Effector CD8-positive, alpha-beta T cell (primary cell): ENCODE measurements around the gene PDCD7.
"Not testable (repeated sequence)": the region's sequence is repeated elsewhere in the genome, so short reads cannot be mapped to it uniquely, and the experiment has no call there.

Experiments
- DNase-seq: peaks from one replicate; lab custom pipeline; 2025; lab: John Stamatoyannopoulos, UW

The PDCD7 gene

DNA sequence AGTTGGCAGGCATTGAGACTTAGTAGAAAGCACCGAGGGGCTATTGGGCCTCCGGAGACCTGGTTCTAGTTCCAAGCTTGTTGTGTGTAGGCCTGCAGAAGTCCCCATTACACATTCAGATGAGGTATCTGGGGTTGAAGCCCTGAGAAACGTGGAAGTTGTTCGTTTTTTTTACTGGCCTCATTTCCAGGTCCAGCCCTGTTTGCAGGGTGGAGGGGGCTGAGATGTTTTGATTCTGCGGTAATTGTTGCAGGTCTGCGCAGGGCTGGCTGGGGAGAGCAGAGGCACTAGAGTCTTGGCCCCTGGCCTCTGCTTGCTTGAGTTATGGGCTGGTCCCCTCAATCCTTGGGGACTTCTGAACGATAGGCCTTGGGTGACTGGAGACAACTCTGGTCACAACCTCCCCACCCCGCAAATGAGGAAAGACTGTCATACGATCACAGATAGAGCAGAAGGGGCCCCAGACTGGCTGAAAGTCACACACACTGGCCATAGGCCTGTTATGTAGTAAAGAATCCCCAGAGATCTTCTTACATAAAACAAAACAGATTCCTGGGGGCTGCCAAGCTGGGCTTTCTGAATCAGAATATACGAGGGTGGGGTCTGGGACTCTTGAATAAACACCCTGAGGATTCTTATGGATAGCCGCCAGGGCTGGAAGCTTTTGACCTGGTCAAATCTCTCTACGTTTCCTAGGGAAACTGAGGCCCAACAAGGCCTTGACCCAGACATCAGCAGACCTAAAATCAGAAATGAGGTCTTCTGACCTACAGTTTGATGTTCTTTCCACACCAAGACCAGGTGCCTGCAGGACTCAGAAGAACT, 41.5 kb downstream of the PDCD7 start:
- no peak for DNase-seq

DNA sequence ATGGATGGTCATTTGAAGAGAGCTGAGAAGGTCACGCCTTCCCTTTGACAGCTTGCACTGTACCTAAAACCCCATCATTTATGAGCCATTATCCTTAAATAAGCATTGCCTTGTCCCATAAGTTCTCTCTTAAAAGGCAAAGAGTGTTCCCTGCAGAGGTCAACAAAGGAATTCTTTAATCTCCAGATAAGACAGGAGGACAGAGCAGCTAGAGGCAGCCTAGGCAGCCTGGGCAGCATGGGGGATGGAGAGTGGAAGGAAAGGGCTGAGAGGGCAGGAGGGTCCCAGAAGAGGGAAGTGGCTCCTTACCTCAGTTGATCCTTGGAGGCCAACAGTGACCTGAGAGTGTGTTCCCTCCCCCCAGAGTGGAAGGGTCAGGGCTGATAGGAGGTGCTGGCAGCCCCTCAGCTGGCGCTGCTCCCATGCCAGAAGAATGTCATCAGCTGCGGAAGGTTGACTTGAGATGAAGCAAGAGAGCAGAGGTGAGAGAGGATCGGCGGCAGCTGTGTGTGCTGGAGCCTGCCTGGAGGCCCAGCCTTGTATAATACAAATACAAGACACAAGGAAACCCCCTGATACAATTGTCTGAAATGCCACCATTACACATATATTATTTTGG, 44.3 kb downstream of the PDCD7 start:
- no peak for DNase-seq

DNA sequence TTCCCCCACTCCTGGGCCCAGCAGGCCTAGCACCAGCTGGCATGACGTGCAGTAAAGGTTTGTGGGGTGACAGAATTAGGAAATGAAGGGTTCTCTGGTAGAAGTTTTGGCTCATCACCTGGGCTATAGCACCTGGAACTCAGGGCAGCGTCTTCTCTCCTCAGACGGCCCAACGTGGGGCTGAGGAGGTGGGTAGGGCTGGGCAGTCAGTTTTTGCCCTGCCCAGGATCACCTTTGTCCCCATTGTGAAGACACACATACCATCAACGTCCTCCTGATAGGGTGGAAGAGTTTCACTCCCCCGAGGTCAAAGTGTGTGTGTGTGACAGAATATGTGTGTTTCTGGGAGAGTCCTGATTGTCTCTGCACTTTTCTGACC, 45.0 kb downstream of the PDCD7 start:
- DNase-seq = no peak

DNA sequence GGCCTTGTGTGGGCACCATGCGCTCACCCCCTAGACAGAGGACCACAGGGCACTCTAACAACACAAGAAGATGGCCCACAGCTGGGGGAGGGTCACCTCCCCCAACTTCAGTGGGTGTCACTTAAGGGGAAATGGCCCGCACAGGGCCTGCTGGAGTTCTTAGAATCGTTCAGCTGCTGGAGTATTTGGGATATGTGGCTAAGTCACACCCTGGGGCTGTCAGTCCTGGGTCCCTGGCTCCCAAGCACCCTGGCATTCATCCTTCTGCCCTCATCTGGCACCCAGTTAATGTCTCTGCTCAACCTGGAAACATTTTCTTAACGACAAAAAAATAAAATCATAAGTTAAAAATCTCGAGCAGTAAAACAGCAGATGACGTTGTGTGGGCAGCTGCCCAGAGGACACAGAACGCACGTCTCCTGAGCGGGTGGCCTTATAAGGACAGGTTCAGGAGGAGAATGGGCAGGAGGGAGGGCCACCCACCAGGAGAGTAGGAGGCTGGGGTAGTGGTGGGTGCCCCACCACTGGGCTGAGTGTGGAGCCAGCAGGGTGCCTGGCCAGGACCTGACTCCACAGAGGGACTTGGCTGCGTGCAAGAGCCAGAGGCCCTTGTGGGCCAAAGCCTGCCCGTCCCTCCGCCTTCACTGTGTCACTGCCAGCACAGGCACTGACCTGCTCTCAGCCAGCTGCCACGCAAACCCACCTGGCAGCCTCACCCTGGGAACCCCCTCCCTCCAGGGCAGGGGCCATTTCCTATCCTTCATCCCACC, 45.5 kb downstream of the PDCD7 start:
- no peak for DNase-seq

DNA sequence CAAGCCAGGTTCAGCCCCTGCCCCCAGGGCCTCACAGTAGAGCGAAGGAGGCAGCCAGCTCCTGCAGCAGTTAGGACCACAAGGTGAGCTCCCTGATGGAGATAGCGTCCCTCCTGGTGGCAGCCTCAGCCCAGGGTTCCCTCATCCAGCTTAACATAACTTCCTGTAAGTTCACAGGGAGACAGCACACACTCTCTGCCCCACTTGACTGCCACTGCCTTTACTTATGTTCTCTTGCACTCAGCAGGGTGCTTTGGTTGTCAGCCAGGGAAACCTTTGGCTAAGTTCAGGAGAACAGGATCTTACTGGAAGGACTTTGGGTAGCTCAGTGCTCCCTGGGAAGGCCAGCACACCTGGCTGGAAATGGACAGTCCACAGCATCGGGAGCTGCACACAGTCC, 46.2 kb downstream of the PDCD7 start:
- DNase-seq = no peak

DNA sequence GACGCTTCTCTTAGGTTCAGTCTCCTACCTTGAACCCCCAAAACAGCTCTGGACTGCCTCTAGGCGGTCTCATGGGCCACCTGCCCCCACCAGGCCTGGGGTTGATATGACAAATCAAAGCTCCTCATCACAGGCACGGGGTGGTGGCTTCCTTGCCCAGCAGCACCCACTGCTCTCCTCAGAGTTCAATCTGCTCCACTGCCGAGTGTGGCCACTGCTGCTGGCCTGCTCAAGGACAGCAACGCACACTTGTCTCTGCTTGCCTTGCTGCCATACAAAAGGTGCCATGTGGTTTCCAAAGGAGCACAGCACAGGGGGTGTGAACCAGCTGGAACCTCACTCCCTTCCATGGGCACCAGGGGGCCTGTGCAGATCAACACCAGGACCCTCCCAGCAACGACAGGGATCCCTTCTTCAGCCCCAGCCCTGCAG, 46.9 kb downstream of the PDCD7 start:
- DNase-seq = no peak

DNA sequence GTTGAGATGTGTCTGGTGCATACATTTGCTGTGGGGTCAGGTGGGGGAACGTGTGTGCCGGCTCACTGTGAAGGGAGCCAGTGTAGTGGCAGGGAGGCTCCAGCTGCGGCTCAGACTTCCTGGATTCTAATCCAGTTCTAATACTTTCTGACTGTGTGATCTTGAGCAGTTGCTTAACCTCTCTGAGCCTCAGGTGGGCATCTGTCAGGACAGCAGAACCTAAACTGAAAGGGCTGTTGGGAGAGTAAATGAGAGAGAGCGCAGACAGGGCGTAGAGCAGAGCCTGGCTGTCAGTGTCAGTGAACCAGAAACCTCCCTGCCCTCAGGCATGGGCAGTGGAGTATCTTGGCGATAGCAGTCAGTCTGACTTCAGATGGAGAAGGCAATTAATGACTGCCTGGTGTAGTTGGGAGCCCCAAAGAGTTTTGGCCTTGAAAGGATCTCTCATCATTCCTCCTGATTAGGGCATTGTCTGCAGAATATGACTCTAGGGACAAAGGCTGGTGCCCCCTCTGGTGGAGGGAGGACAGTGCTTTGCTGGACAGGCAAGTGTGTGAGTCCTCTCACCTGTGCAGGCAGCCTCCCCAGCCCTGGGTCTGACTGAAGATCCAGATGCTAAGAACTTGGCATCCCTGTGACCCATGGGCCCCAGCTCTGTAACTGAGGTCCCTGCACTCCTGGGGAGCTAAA, 47.5 kb downstream of the PDCD7 start:
- DNase-seq = no peak

DNA sequence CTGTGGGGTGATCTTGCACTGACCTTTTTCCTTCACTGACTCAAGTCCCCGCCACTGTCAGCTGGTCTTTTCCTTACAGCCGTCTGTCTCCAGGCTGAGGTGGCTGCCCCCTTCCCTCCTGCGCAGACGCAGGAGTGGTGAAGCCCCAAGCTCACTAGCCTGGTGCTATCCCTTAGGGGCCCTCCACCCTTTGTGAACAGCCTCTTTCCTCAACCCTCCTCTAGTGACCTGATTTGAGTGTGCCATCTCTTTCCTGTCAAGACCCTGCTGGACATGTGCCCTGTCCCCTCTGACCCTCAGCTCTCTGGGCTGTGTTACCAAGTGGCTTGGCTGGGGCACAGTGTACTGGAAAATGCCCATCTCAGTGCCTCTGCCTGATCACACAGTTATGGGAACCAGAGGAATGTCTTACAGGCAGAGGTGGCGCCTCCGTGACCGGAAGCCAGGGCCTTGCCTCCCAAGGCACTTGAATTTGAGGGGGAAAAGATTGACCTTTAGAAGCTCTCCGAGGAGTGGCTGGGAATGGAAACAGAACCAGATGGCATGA, 48.3 kb downstream of the PDCD7 start:
- no peak for DNase-seq

DNA sequence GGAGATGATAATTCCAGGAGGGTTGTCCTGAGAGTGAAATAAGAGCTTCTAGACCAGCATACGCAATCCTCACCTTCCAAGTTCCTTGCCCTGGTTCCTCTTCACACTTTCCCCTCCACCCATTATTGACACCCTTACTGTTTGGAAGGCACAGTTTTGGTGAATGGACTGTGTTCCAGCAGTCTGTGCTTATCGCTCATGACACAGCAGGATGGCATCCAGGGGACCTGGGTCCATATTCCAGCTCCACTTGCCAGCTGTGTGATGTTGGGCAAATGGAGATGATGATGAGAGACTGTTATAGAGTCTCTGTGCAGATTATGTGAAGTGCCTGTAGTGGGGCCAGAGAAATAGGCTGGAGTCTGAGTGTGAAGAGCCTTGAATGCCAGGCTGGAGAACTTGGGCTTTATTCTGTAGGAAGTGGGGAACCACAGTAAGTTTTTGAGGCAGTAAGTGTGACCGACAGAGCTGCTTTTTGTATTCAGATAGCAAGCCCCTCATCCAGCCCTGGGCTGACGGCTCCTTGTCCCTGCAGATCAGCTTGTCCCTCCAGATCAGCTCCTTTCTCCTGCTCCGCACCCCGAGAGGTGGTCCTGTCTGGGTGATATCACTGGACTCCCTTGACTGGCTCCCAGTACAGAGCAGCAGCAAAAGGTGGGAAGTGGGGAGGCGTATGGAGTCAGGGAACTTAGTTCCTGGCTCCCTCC, 49.0 kb downstream of the PDCD7 start:
- DNase-seq = no peak

DNA sequence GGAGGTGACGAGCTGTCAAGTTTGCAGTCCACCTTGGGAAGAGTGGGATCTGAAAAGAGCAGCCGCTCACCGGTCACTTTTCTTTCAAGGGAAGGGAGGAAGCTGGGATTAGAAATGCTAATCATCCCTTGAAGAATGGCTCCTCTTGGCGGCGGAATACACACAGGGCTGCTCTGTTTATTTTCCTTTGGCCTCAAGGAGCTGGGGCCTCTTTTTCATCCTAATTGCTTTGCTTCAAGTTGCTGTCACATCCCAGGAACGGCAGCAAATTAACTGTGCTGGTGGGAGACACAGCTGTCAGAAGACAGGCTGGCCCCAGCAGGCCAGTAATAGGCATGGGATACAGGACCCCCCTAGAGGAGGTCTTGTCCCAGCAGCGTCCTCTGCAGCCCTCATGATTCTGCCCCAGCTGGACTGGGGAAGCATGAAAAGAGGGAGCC, 50.3 kb downstream of the PDCD7 start:
- DNase-seq = no peak

DNA sequence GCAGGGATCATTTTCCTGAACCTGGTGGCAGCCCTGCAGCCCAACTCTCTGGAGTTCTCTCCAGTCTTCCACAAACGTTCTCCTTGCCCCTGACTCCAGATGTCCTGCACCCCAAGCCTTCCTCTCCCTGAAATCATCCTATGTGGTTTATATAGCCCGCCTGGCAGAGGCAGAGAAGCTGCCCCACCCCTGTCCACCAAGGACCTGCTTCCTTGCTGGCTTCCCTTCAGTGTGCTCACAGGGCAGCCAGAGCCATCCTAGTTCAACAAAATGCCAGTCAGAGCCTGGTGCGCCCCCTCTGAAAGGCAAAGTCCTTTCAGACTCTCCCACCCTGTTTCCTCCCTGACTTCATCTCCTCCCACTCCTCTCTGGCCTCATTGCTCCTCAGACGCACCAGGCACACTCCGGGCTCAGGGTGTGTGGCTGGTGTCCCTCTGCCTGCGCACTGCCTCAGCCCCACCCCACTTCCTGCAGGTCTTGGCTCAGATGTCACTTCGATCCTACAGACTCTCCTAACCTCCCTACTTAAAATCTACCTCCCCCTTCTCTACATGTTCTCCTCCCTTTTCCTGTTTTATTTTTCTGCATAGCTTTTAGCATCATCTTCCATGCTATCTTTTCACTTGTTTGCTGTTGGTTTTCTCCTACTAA, 51.2 kb downstream of the PDCD7 start:
- DNase-seq = no peak

DNA sequence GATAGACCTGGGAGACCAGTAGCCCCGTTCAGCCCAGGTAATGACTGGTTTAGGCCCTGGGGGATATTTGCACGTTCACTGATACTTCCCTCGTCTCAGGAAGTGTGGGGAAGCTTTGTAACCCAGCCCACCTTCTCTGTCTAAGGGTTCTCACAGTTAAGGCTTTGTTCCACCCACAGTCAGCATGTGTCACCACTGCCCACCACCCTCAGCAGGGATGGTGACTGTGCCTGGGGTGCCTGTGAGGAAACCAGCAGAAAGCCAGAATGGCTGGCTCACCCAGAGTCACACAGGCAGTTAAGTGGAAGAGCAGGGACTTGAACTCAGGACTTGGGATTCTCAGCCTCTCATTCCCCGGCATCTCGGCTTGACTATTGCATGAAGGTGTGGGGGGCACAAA, 51.9 kb downstream of the PDCD7 start:
- DNase-seq = no peak

DNA sequence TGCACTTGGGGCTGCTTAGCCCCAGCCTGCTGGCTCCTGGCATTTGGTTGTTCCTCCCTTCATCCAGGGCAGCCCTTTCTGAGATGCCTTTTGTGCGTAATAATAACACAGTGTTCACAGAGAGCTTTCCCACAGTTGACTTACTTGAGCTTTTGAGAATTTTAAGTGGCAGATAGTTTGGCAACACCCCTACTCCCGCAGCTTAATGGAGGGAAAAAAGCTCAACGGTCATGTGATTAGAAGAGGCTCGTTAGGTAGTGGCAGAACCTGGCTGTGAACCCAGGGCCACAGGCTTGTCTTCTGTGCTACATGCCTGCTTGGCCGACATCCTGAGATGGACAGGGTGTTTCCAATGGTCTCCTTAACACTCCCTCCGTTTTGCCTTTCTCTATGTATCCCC, 52.3 kb downstream of the PDCD7 start:
- DNase-seq = no peak

DNA sequence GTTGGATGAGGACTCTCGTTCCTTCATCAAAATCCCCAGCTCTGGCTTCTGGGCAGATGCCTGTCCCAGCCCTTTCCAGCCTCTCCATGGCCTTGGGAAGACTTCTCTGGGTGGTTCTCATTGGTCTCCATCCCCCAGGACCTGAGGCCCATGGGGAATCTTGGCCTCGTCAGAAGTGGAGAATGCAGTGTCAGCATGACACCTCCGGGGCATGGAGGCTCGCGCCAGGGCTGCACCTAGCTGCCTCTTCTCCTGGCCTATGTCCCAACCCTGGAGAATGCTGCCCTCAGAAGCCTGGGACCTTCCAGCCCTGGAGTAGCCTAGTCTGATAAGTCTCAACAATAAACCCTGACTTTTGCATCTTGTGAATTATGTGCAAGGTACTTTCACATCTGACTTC, 54.0 kb downstream of the PDCD7 start:
- DNase-seq = no peak

DNA sequence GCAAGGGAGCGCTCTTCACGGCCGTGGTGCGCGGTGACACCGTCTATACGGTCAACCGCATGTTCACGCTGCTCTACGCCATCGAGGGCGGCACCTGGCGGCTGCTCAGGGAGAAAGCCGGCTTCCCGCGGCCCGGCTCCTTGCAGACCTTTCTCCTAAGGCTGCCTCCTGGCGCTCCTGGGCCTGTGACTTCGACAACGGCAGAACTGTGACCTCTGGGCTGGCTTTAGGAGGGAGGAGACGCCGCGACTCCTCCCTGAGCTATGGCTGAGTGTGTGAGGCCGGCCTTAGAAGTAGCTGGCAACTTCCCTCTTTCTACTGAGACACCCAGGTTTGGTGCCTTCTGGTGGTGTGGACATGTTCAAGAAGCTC, 55.6 kb downstream of the PDCD7 start:
- peak; percentile 16 for DNase-seq

DNA sequence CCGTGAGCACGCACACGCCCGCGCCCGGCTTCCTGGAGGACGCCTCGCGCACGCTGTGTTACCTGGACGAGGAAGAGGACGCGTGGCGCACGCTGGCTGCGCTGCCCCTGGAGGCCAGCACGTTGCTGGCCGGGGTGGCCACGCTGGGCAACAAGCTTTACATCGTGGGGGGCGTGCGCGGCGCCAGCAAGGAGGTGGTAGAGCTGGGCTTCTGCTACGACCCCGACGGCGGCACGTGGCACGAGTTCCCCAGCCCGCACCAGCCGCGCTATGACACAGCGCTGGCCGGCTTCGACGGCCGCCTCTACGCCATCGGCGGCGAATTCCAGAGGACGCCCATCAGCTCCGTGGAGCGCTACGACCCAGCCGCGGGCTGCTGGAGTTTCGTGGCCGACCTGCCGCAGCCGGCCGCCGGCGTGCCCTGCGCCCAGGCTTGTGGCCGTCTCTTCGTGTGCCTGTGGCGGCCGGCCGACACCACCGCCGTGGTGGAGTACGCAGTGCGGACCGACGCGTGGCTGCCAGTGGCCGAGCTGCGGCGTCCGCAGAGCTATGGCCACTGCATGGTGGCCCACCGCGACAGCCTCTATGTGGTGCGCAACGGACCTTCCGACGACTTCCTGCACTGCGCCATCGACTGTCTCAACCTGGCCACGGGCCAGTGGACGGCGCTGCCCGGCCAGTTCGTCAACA, 56.2 kb downstream of the PDCD7 start:
- DNase-seq = no peak

DNA sequence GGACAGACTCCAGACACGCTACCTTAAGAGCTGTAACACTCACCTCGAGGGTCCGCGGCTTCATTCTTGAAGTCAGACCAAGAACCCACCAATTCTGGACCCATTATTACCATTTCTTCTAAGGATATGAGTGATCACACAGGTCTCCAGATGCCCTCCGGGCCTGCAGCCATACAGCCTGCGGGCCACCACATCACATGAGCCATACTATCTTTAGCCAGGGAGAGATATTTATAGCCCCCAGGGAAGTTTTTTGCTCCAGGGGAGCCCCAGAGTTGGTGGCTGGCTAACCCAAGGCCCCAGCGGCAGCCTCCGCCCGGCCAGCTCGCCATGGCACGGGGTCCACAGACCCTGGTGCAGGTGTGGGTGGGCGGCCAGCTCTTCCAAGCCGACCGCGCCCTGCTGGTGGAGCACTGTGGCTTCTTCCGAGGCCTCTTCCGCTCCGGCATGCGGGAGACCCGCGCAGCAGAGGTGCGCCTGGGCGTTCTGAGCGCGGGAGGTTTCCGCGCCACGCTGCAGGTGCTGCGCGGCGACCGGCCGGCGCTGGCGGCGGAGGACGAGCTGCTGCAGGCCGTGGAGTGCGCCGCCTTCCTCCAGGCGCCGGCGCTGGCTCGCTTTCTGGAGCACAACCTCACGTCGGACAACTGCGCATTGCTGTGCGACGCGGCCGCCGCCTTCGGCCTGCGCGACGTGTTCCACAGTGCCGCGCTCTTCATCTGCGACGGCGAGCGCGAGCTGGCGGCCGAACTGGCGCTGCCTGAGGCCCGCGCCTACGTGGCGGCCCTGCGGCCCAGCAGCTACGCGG, 56.9 kb downstream of the PDCD7 start, which contains the start of gene KBTBD13:
Gene KBTBD13, plus strand, starts transcription at position 261 of the 805 bp plus-strand sequence. Its CDS starts 70 bp downstream, at position 331.
- DNase-seq = no peak

DNA sequence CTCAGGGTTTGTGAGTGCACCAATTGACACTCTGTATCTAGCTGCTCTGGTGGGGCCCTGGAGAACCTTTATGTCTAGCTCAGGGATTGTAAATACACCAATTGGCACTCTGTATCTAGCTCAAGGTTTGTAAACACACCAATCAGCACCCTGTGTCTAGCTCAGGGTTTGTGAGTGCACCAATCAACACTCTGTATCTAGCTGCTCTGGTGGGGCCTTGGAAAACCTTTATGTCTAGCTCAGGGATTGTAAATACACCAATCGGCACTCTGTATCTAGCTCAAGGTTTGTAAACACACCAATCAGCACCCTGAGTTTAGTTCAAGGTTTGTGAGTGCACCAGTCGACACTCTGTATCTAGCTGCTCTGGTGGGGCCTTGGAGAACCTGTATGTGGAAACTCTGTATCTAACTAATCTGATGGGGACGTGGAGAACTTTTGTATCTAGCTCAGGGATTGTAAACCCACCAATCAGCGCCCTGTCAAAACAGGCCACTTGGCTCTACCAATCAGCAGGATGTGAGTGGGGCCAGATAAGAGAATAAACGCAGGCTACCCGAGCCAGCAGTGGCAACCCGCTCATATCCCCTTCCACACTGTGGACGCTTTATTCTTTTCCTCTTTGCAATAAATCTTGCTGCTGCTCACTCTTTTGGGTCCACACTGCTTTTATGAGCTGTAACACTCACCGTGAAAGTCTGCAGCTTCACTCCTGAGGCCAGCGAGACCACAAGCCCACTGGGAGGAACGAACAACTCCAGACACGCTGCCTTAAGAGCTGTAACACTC, 57.8 kb downstream of the PDCD7 start:
- DNase-seq = not testable (repeated sequence)
